ENCODE data around the gene CGB3. TPM values are rescaled to one million over a fixed set of nuclear protein-coding genes. Genes with fewer than 3 reads are reported as not detected.
"Not testable (repeated sequence)": the region's sequence is repeated elsewhere in the genome, so short reads cannot be mapped to it uniquely, and the experiment has no call there.

Gene CGB3
- total RNA-seq, 4 donors from 2014 or later: not detected

DNA sequence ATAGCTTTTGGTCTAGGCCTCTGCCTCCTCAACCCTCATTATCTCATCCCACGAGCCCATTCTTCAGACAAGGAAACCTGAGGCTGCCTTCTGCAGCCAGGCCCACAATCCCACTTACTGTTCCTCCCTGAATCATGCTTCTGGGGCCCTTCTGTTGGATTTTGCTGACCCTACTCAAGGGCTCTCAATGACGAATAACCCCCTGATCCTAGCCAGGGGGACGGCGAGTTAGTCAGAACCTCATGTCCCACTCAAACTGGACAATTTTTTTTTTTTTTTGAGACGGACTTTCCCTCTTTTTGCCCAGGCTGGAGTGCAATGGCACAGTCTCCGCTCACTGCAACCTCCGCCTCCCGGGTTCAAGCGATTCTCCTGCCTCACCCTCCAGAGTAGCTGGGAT, 2.0 kb downstream of the CGB3 start:
- Histone ChIP-seq H3K36me3 (no peaks in the 10 kb centered on the region), H3K4me1 (peaks cover 27% of the 10 kb centered on the region), H3K9me3 (no peaks in the 10 kb centered on the region), H3K27ac (no peak overlapping the region), H3K4me3 (no peak overlapping the region), H3K27me3 (peaks cover 6% of the 10 kb centered on the region)
- TF ChIP-seq, protein P1, sequence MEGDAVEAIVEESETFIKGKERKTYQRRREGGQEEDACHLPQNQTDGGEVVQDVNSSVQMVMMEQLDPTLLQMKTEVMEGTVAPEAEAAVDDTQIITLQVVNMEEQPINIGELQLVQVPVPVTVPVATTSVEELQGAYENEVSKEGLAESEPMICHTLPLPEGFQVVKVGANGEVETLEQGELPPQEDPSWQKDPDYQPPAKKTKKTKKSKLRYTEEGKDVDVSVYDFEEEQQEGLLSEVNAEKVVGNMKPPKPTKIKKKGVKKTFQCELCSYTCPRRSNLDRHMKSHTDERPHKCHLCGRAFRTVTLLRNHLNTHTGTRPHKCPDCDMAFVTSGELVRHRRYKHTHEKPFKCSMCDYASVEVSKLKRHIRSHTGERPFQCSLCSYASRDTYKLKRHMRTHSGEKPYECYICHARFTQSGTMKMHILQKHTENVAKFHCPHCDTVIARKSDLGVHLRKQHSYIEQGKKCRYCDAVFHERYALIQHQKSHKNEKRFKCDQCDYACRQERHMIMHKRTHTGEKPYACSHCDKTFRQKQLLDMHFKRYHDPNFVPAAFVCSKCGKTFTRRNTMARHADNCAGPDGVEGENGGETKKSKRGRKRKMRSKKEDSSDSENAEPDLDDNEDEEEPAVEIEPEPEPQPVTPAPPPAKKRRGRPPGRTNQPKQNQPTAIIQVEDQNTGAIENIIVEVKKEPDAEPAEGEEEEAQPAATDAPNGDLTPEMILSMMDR (IDR thresholded peaks at IDR 0.05): no peak
- no peak for TF ChIP-seq EP300 (IDR thresholded peaks at IDR 0.05)
- no peak for TF ChIP-seq POLR2A (IDR thresholded peaks at IDR 0.05)
- TF ChIP-seq POLR2AphosphoS5 (IDR thresholded peaks at IDR 0.05): no peak
- no peak for DNase-seq (ENCODE audit: low spot score in 2 of 2)
- 90% methylated on average over 9 of the region's 9 CpGs for WGBS

DNA sequence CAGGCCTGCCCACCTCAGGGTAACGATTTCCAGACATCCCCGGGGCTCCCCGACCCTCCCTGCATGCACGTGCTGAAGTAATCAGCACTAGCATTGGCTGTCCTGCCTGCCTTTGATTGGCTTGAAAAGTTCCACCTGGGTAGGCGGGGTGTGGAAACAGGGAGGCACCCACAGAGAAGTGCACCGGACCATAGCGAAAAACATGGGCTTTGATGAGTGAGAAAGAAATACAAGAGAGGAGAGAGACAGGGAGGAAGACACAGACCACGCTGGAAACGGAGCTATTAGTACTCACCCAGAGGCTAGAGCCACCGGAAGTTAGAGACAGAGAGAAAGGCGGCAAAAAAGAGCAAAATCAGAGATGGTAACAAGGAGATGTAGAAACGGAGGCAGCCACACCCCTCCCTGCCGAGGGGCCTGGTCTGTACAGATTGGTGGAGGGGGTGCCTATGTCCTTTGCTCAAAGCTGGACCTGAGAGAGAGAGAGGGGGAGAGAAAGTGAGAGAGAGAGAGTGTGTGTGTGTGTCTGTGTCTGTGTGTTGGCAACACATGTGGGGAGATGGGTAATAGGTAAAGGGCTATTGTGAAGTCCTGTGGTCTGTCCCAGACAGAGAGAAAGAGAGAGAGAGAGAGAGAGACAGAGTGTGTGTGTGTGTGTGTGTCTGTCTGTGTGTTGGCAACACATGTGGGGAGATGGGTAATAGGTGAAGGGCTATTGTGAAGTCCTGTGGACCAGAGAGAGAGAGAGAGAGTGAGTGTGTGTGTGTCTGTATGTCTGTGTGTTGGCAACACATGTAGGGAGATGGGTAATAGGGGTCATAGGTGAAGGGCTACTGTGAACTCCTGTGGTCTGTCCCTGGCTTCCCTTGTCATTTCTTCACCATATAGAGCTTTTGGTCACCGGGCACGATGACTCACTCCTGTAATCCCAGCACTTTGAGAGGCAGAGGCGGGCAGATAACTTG, 2.9 kb downstream of the CGB3 start:
- H3K4me3 ChIP-seq: no peak overlapping the region
- no peak for DNase-seq (ENCODE audit: low spot score in 2 of 2)
- WGBS: 40% methylated on average over 16 of the region's 16 CpGs
- H3K27me3 ChIP-seq: peaks cover 6% of the 10 kb centered on the region
- H3K27ac ChIP-seq: no peak overlapping the region
- no peaks in the 10 kb centered on the region for H3K9me3 ChIP-seq
- TF ChIP-seq EP300 (IDR thresholded peaks at IDR 0.05) (no peak), POLR2A (IDR thresholded peaks at IDR 0.05) (no peak), POLR2AphosphoS5 (IDR thresholded peaks at IDR 0.05) (no peak)
- TF ChIP-seq, protein P1 (IDR thresholded peaks at IDR 0.05): no peak
- H3K36me3 ChIP-seq: peaks cover 3% of the 10 kb centered on the region
- peaks cover 27% of the 10 kb centered on the region for H3K4me1 ChIP-seq

DNA sequence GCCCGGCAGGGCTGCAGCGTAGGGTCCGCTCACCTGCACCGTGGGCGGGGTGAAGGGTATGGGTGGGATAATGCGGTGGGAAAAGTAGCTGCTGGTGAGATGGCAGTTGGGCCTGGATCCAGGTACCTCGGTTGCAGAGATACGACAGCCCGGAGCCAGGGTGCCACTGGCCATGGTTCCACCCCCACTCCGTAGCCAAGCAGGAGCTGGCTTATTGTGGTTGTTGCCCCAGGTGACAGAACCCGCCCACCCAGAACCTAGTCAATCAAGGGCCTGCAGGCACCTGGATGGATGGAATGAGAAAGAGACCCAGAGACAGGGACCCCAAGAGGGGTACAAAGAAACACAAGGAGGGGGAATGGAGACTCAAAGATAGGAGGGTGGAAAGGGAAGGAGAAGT, 3.8 kb downstream of the CGB3 start:
- Histone ChIP-seq H3K4me3 (no peak overlapping the region), H3K9me3 (no peaks in the 10 kb centered on the region), H3K4me1 (peaks cover 27% of the 10 kb centered on the region), H3K36me3 (peaks cover 12% of the 10 kb centered on the region), H3K27ac (no peak overlapping the region), H3K27me3 (peaks cover 6% of the 10 kb centered on the region)
- DNase-seq (ENCODE audit: low spot score in 2 of 2): no peak
- WGBS: 65% methylated on average over 11 of the region's 11 CpGs
- TF ChIP-seq POLR2AphosphoS5 (IDR thresholded peaks at IDR 0.05): no peak
- TF ChIP-seq POLR2A (IDR thresholded peaks at IDR 0.05): no peak
- TF ChIP-seq, protein P1 (IDR thresholded peaks at IDR 0.05): no peak
- no peak for TF ChIP-seq EP300 (IDR thresholded peaks at IDR 0.05)

GRCh38 chr19:49019242-49019932, 4.7 kb downstream of the CGB3 start:
- Histone ChIP-seq H3K4me1 (peaks cover 27% of the 10 kb centered on the region), H3K27ac (no peak overlapping the region), H3K36me3 (peaks cover 21% of the 10 kb centered on the region), H3K27me3 (peaks cover 6% of the 10 kb centered on the region), H3K9me3 (no peaks in the 10 kb centered on the region), H3K4me3 (peak overlapping the region; percentile 54)
- WGBS: 7% methylated on average over 28 of the region's 41 CpGs
- DNase-seq (ENCODE audit: low spot score in 2 of 2): peak; percentile 75 to 86
- TF ChIP-seq POLR2AphosphoS5 (IDR thresholded peaks at IDR 0.05): no peak
- TF ChIP-seq POLR2A (IDR thresholded peaks at IDR 0.05): no peak
- no peak for TF ChIP-seq EP300 (IDR thresholded peaks at IDR 0.05)
- TF ChIP-seq, protein P1 (IDR thresholded peaks at IDR 0.05): no peak

DNA sequence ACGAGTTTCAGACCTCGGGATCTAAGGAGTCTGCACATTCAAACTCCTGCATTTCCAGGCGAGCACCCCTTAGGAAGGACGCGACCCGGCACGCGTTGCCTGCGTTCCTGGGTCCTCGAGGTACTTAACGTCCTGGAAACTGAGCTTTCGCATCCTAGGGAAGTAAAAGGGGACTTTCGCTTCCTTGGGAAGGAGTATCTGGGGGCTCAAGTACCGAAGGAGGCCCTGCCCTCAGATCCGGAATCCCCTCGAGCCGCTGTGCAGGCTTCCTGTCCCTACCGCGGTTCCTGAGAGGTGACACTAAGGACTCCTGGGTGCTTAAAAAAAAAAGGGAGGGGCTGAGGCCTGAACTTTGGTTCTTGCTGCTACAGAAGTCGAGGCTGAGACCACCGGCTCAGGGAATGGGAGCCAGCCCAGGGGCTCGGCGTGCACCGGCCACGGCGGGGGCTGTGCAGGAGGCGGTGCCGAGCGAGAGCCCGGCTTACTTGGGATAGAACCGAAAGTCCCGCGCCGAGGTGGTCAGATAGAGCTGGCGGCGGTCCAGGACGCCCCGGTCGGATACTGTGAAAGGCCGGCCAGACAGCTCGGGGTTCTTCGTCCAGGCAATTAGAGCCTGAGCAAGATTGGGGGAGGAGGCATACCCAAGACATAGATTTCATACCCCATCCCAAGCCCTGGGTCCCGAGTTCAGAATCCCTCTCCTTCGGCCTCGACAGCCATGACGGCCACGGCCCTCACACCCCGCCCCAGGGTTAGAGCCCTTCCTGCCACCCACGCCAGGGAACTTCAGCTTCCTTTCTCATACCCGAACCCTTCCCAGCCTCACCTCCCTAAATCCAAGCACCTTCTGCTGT, 5.5 kb downstream of the CGB3 start:
- Histone ChIP-seq H3K36me3 (peaks cover 24% of the 10 kb centered on the region), H3K4me1 (peaks cover 27% of the 10 kb centered on the region), H3K4me3 (peak overlapping the region; percentile 54)
- H3K27ac ChIP-seq; H3K9me3 ChIP-seq; DNase-seq (ENCODE audit: low spot score in 2 of 2); H3K27me3 ChIP-seq: not testable (repeated sequence)
- WGBS: 3% methylated on average over 24 of the region's 50 CpGs

All from suprapubic skin (tissue), 4 donors.